Kasumi-1 (cell line): ENCODE measurements around the gene OR6K6.

Source experiments
- DNase-seq, 2 experiments: peaks; one replicate each; lab custom pipeline; 2025; lab: John Stamatoyannopoulos, UW

OR6K6 gene

GRCh38 chr1:158801396-158801795 lies 46.9 kb downstream of the OR6K6 start:
- no peak for DNase-seq

GRCh38 chr1:158803678-158804077 lies 49.2 kb downstream of the OR6K6 start:
- no peak for DNase-seq
